Muscle of arm (tissue), 12 donors: ENCODE measurements around the gene NSMCE1. TPM values are rescaled to one million over a fixed set of nuclear protein-coding genes. Genes with fewer than 3 reads are reported as not detected.
"Not testable (repeated sequence)": the region's sequence is repeated elsewhere in the genome, so short reads cannot be mapped to it uniquely, and the experiment has no call there.

Experiments
- DNase-seq: peaks from one replicate; pipeline ENCODE4 v3.0.0-alpha.2; 2013
- polyA plus RNA-seq, 12 donors: library from polyadenylated mRNA; unstranded; fragments of 120-200 nt; gene quantifications; one replicate each; pipeline ENCODE4 v1.2.1, GENCODE V29; 2013; ENCODE audit not compliant: insufficient read length in 12 of 12

The NSMCE1 gene
- polyA plus RNA-seq, 12 donors, result 41.9 to 190 (median 51.5) TPM; not detected in 1

GRCh38 chr16:27304881-27305745 is 36.5 kb upstream of the NSMCE1 start:
- DNase-seq, result no peak

DNA sequence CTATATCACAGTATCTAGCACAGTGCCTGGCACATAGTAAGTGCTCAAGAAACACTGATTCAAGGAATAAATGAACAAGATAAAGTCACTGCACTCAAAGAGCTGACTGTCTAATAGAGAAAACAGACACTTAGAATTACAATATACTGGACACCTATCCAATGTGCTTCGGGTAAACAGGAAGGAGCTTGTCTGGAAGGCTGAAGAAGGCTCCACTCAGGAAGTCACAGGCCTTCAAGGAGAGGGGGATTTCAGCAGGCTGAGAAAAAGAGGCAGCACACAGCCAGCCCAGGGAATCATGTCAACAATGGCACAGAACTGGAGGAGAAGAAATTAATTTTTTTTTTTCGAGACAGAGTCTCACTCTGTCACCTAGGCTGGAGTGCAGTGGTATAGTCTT is 35.5 kb upstream of the NSMCE1 start:
- DNase-seq, result no peak

- no peak for DNase-seq
Observed at GRCh38 chr16:27303256-27304100, 34.9 kb upstream of the NSMCE1 start.

- DNase-seq, result no peak
Observed at GRCh38 chr16:27302126-27302525, 33.6 kb upstream of the NSMCE1 start.

DNA sequence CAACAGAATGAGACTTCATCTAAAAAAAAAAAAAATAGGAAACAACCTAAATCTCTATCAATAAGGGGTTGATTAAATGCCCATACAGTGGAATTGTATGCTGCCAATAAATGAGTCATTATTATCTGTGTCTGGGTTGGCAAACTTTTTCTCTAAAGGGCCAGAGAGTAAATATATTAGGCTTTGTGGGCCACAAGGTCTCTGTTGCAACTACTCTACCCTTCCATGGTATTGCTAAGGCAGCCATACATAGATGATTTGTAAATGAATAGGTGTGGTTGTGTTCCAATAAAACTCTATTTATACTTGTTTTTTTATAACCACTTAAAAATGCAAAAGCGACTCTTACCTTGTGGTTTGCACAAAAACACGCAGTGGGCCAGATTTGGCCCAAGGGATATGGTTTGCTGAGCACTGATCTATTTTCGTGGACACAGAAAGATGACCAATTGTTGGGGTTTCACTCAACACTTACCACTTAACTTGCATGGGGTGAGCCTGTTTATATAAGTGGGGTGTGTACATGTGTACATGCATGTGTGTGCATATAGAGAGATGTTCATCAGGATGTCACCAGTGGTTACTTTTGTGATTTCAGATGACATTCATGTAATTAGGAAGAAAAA is 32.8 kb upstream of the NSMCE1 start:
- no peak for DNase-seq

DNA sequence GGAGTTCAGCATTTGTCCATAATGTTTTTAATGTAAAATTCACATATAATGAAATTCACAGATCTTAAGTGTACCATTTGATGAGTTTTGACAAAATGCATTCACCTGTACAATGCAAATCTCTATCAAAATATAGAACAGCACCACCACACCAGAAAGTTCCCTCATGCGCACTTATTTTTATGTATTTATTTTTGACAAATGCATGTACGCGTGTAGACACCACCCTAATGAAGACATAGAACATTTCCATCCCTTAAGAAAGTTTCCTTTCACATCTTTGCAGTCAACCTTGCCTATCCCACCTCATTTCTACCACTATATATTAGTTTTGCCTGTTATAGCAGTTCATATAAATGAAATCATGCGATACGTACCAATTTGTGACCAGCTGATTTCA is 29.6 kb upstream of the NSMCE1 start:
- no peak for DNase-seq

GRCh38 chr16:27293343-27293742 is 24.8 kb upstream of the NSMCE1 start:
- no peak for DNase-seq

DNA sequence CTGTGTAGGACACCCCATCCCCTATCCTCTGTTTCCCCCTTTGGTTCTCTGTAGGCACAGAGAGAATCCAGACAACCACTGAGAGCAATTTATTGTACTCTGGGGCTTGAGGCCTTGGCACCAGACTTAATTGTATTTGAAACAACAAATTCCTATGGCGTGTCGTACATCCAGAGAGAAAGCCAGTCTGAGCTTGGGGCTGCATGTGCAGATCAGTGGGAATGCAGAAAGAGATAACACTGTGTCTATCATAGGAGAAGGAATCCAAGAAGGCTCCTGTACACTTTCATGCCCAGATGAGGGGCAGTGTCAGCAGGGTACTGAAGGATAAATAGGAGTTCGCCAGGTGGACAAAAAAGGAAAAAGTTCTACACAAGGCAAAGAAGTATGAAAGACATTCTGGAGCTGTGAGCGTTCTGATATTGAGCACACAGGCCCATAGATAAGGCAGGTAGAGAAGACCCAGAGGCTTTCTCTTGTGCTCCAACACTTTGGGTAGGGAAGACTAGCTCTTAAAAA is 23.2 kb upstream of the NSMCE1 start:
- no peak for DNase-seq

- DNase-seq, result no peak
Observed at GRCh38 chr16:27291106-27291505, 22.5 kb upstream of the NSMCE1 start.

DNA sequence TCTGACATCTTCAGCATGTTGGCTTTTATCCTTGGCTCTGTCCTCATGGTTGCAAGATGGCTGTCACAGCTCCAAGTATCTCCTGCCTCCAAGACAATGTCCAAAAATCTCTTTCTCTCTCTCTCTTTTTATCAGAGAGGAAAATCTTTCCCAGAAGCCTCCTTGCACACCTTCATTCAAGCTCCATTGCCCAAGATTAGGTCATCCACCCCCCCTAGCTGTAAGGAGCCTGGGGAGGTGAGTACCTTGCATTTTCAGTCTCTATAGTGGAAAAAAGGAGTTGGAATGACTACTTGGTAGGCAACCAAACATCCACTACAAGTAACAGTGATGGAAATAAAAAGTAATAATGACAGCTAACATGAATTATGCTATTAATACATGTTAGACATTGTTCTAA is 22.0 kb upstream of the NSMCE1 start:
- DNase-seq, result no peak

- no peak for DNase-seq
Observed at GRCh38 chr16:27289669-27290068, 21.1 kb upstream of the NSMCE1 start.

DNA sequence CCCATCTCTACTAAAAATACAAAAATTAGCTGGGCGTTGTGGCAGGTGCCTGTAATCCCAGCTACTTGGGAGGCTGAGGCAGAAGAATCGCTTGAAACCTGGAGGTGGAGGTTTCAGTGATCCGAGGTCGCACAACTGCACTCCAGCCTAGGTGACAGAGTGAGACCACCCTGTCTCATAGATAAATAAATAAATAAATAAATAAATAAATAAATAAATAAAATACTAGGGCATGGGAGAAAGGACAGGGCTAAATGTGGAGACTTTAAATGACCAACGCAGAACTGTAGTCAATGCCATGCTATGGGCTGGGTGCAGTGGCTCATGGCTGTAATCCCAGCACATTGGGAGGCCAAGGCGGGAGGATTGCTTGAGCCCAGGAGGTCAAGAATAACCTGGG is 19.7 kb upstream of the NSMCE1 start:
- DNase-seq, result not testable (repeated sequence)

DNA sequence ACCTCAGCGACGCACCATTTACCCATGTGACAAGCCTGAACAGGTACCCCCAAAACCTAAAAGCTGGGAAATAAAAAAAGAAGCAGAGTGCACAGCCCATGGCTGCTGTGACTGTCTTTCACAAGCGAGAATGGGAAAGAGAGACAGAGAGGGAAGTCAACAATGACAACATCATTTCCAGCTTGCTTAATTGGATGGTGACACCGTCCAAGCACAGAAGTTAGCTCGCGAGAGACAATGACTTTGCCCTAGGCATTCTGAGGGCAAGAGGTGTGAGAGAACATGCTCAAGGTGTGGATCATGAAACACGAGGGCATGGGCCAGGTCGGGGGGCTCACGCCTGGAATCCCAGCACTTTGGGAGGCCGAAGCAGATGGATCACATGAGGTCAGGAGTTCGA is 19.3 kb upstream of the NSMCE1 start:
- DNase-seq, result no peak

DNA sequence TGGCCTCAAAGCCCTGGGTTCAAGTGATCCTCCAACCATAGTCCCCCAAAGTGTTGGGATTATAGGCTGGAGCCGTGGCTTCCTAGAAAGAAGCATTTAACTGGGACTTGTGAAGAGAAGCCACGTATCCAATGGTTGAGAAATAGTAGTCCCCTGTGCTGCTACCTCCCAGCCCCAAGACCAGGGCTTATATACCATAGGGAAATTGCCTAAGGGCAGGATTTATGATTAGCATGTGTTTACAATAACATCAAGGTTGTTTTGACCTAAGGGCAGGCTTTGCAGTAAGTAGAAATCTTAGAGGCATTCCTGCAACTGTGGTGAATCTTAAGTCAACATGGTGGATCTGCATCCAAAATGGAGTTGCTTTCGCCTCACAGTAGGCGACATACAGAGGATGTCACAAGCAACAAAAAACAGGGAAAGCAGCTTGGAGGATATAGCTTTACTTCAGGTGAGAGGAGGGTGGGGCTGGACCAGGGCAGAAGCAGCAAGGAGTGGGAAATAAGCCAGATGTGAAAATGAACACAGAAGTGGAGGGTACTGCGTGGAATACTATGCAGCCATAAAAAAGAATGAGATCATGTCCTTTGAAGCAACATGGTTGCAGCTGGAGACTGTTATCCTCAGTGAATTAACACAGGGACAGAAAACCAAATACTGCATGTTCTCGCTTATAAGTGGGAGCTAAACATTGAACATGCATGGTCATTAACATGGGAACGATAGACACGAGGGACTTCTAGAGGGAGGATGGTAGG is 18.7 kb upstream of the NSMCE1 start:
- no peak for DNase-seq

DNA sequence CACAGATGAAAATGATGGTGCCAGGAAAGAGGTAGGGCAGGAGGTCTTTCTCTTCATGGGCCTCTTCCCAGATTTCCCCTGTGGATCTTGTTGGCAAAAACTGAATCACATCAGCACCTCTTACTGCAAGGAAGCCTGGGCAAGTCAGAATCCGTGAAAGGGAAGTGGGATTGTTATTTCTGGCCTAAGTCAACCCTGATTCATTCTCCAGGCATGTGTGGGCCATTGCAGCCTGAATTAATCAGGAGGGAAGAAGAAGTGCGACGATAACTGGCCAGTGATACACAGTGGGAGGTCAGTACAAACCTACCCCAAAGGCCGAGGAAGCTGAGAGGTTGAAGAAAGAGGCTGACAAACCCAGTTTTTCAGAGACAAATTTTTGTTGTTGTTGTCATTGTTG is 17.9 kb upstream of the NSMCE1 start:
- no peak for DNase-seq

- DNase-seq, result no peak
Observed at GRCh38 chr16:27285676-27286196, 17.2 kb upstream of the NSMCE1 start.

DNA sequence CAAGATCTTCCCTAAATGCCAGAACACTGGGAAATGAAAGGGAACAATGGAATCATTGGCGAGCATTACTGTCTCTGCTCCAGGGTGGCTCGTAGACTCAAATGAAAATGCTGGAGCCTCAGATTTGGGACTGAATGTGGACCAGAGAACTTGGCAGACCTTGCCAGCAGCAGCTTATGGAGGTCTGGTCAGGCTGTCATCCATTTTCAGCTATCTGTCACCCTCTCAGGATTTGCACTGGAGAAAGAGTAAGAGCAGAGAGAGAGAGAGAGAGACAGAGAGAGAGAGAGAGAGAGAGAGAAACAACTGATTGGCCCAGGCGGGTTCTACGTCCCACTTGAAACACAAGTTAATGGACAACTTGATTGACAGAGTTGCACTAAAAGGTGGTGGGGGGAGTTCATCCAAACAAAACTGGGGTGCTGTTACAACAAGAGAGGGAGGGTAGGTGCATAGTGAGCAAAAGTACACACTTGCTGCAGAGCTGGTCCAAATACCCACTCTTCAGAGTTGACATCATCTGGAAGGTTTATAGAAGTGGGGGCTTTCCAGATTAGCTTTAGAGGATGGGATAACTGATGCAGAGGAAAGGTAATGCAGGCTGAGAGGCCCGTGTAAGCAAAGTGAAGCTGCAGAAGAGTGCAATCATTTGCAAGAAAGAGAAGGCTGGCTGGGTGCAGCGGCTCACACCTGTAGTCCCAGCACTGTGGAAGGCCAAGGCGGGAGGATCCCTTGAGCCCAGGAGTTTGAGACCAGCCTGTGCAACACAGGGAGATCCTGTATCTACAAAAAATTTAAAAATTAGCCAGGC is 16.5 kb upstream of the NSMCE1 start:
- no peak for DNase-seq

GRCh38 chr16:27281243-27281642 is 12.7 kb upstream of the NSMCE1 start:
- no peak for DNase-seq

GRCh38 chr16:27275394-27275793 is 6.8 kb upstream of the NSMCE1 start:
- DNase-seq, result no peak

DNA sequence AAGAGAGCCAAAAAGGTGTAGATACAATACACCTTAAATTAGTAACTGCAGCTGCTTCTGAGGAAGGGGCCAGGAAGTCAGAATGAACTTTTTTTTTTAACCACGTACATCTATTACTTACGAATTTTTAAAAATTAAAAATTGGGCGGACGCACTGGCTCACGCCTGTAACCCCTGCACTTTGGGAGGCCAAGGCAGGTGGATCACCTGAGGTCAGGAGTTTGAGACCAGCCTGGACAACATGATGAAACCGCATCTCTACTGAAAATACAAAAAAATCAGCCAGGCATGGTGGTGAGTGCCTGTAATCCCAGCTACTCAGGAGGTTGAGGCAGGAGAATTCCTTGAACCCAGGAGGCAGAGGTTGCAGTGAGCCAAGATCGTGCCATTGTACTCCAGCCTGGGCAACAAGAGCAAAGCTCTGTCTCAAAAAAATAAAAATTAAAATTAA is 5.9 kb upstream of the NSMCE1 start:
- DNase-seq, result not testable (repeated sequence)
